ENCODE data around the gene TIAM1.

Gene TIAM1

DNA sequence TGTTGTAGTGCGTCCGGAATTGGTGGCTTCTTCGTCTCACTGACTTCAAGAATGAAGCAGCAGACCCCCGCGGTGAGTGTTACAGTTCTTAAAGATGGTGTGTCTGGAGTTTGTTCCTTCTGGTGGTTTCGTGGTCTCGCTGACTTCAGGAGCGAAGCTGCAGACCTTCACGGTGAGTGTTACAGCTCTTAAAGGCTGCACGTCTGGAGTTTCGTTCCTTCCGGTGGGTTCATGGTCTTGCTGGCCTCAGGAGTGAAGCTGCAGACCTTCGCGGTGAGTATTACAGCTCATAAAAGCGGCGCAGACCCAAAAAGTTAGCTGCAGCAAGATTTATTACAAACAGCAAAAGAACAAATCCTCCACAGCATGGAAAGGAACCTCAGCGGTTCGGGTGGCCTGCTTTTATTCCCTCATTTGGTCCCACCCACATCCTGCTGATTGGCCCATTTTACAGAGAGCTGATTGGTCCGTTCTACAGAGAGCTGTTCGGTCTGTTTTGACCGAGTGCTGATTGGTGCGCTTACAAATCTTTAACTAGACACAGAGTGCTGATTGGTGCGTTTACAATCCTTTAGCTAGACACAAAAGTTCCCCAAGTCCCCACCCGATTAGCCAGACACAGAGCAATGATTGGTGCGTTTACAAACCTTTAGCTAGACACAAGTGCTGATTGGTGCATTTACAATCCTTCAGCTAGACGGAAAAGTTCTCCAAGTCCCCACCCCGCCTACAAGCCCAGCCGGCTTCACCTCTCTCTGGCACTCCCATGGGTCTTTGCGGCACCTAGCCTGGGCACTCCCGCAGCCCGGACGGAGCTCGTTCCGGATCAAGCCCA lies 256.2 kb downstream of the TIAM1 start:
- DNase-seq (ENCODE audit: low spot score) = no peak

DNA sequence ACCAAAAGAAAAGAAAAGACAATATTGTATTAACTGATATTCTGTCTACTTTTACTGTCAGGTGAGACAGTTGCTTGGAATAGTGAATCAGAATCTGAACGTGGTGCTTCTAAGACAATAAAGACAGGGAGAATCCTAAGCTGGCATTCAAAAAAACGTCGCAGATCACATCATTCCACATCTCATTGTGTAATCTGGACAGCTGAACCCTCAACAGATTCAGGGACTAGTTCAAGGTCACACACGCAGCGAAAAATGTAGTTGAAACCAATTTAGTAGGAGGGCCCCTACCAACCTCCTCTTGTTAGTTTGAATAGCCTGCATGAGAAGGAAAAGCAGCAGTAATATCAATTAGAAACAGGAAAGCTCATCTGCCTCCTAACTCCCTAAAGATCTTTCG lies 259.4 kb downstream of the TIAM1 start:
- DNase-seq (ENCODE audit: low spot score) = no peak

DNA sequence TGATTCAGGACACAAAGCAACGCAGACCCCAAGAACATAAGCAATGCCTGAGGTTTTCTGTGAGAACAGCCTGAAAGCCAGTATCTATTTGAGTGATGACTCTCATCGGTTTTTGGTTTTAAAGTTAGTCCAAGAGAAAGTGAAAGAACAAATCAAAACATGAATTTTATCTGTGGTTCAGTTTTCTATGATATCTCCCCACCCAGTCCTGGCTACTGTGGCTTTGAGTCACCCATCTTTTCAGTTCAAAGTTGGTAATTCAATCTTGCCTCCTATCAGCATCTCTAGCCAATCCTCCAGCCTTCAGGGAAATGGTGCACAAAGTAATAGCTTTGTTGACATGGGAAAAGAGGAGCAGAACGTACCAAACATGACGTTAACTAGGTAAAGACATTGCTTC lies 265.3 kb downstream of the TIAM1 start:
- no peak for DNase-seq (ENCODE audit: low spot score)

DNA sequence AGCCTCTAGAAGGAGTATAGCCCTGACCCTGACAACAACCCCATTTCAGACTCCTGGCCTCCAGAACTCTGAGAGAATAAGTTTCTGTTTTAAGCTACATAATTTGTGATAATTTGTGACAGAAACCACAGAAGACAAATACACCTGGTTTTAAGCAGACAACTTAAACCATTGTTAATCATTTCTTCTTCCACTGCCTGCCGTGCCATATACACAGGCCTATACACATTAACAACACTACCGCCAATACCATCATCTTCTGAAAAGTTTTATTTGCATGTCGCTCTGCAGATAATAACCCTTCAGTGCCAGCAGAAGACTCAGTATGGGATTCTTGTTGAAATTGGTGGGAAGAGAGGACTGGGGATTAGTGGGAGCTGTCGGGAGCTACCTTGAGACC lies 265.8 kb downstream of the TIAM1 start:
- no peak for DNase-seq (ENCODE audit: low spot score)

DNA sequence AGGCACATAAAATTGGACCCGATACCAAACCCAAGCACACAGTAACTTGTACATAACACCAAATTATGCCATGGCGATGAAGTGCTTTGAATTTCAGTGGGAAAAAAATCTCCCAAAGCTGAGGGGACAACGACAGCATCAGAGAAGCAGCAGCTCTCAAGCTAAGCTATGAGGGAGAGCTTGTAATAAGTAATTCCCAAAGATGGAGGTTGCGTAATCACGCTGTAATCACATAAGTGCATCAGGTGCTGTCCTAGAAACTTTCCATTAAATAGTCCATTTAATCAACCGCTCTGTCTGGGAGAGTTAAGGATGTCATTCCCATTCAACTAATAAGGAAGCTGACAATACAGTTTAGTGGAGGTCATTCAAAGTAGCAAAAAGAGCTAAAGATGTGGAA lies 268.2 kb downstream of the TIAM1 start:
- DNase-seq (ENCODE audit: low spot score) = no peak

DNA sequence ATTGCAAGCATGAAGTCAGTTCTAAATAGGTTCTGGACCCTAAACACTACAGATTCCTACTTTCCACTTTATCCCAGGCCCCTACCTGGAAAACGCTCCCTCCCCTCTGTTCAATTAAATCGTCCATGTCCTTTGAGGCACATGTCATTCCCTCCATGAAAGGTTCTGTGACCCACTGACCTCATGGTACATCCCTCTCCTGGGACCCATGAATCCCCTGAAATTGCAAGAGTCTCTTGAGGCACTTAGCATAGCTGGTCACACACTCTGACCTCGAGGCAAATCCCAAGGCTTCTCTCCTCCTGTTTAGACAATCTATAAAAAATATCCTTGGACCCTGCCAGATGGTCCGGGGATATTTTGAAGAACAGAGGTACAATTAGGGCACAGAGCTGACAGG lies 271.5 kb downstream of the TIAM1 start:
- DNase-seq (ENCODE audit: low spot score) = no peak

All from SW480 (cell line).